GM18505 (cell line): Measurements from ENCODE around the gene PCDHGB5.
"Not testable (repeated sequence)": the region's sequence is repeated elsewhere in the genome, so short reads cannot be mapped to it uniquely, and the experiment has no call there.

ENCODE experiments used
- ATAC-seq: cut with Tn5 transposase; IDR thresholded peaks from one replicate; pipeline ENCODE4 v1.9.1; 2021; ENCODE audit not compliant: unreplicated experiment
- POLR2A ChIP-seq: IDR thresholded peaks from 4 replicates; pipeline ENCODE4 v1.6.1; 2011; ENCODE audit warnings: borderline replicate concordance; ENCODE audit not compliant: insufficient read depth, insufficient read length; ENCODE audit errors: extremely low read depth

The PCDHGB5 gene

DNA sequence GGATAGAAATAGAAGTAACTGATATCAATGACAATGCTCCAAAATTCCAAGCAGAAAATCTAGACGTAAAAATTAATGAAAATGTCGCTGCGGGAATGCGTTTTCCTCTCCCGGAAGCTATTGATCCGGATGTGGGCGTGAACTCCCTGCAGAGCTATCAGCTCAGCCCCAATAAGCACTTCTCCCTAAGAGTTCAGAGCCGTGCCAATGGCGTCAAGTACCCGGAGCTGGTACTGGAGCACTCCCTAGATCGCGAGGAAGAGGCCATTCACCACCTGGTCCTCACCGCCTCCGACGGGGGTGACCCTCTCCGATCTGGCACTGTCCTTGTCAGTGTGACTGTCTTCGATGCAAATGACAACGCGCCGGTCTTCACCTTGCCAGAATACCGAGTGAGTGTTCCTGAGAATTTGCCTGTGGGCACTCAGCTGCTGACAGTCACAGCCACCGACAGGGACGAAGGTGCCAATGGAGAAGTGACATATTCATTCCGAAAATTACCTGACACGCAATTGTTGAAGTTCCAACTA, 15.9 kb downstream of the PCDHGB5 start:
- TF ChIP-seq POLR2A: no peak
- no peak for ATAC-seq

DNA sequence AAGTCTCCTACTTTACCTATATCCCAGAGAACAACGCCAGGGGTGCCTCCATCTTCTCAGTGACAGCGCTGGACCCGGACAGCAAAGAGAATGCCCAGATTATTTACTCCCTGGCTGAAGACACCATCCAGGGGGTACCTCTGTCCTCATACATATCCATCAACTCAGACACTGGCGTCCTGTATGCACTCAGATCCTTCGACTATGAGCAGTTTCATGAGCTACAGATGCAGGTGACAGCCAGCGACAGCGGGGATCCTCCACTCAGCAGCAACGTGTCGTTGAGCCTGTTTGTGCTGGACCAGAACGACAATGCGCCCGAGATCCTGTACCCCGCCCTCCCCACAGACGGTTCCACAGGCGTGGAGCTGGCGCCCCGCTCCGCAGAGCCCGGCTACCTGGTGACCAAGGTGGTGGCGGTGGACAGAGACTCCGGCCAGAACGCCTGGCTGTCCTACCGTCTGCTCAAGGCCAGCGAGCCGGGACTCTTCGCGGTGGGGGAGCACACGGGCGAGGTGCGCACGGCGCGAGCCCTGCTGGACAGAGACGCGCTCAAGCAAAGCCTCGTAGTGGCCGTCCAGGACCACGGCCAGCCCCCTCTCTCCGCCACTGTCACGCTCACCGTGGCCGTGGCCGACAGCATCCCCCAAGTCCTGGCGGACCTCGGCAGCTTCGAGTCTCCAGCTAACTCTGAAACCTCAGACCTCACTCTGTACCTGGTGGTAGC, 17.0 kb downstream of the PCDHGB5 start:
- not testable (repeated sequence) for ATAC-seq

- not testable (repeated sequence) for ATAC-seq
These were observed 17.5 kb downstream of the PCDHGB5 start for GRCh38 chr5:141415275-141415618.

DNA sequence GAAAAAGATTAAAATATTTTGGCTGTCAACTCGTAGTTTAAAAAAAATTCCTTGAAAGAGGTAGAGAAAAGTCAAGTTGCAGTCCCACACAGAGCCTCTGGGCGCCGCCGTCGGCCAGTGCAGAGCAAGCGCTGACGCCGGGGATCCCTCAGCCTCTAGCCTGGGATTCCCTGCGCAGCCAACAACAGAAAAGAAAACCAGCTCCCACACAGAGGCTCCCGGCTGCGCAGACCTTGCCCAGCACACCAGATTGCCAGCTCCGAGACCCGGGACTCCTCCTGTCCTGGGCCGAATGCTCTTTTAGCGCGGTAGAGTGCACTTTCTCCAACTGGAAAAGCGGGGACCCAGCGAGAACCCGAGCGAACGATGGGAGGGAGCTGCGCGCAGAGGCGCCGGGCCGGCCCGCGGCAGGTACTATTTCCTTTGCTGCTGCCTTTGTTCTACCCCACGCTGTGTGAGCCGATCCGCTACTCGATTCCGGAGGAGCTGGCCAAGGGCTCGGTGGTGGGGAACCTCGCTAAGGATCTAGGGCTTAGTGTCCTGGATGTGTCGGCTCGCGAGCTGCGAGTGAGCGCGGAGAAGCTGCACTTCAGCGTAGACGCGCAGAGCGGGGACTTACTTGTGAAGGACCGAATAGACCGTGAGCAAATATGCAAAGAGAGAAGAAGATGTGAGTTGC, 19.9 kb downstream of the PCDHGB5 start, which contains the start of gene PCDHGB7:
Gene PCDHGB7 (plus strand): TSS at position 184 of the 679 bp plus-strand sequence. CDS start 183 bp downstream, at position 367.
- peak; percentile 65 for ATAC-seq

DNA sequence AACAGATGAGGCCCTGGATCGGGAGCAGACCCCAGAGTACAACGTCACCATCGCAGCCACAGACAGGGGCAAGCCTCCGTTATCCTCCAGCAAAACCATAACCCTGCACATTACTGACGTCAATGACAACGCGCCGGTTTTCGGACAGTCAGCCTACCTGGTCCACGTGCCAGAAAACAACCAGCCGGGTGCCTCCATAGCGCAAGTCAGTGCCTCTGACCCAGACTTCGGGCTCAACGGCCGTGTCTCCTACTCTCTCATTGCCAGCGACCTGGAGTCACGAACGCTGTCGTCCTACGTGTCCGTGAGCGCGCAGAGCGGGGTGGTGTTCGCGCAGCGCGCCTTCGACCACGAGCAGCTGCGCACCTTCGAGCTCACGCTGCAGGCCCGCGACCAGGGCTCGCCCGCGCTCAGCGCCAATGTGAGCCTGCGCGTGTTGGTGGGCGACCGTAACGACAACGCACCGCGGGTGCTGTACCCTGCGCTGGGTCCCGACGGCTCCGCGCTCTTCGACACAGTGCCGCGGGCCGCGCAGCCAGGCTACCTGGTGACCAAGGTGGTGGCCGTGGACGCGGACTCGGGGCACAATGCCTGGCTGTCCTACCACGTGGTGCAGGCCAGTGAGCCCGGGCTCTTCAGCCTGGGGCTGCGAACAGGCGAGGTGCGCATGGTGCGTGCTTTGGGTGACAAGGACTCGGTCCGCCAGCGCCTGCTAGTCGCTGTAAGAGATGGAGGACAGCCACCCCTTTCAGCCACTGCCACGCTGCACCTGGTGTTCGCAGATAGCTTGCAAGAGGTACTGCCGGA, 21.5 kb downstream of the PCDHGB5 start:
- no peak for ATAC-seq
- no peak for TF ChIP-seq POLR2A

GRCh38 chr5:141420855-141421488, 23.2 kb downstream of the PCDHGB5 start, which contains the start of gene PCDHGA11:
TSS of gene PCDHGA11 (plus strand) at chr5:141421051. CDS start at chr5:141421228, 177 bp downstream.
- TF ChIP-seq POLR2A: no peak
- ATAC-seq: peak; percentile 47

- ATAC-seq: no peak
- TF ChIP-seq POLR2A: no peak
These were observed 23.7 kb downstream of the PCDHGB5 start for GRCh38 chr5:141421489-141421855.

GRCh38 chr5:141422742-141423291, 25.1 kb downstream of the PCDHGB5 start:
- ATAC-seq: no peak
- TF ChIP-seq POLR2A: no peak

GRCh38 chr5:141427783-141428426, 30.2 kb downstream of the PCDHGB5 start:
- no peak for ATAC-seq
- TF ChIP-seq POLR2A: no peak

GRCh38 chr5:141430332-141431113, 32.8 kb downstream of the PCDHGB5 start, which contains the start of gene PCDHGA12:
TSS of gene PCDHGA12 (plus strand) at chr5:141430507. CDS start at chr5:141430760, 253 bp downstream.
- no peak for TF ChIP-seq POLR2A
- ATAC-seq: peak; percentile 92

DNA sequence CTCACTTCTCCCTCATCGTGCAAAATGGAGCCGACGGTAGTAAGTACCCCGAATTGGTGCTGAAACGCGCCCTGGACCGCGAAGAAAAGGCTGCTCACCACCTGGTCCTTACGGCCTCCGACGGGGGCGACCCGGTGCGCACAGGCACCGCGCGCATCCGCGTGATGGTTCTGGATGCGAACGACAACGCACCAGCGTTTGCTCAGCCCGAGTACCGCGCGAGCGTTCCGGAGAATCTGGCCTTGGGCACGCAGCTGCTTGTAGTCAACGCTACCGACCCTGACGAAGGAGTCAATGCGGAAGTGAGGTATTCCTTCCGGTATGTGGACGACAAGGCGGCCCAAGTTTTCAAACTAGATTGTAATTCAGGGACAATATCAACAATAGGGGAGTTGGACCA, 33.5 kb downstream of the PCDHGB5 start:
- TF ChIP-seq POLR2A: no peak
- ATAC-seq: peak; percentile 46

GRCh38 chr5:141432308-141432707, 34.6 kb downstream of the PCDHGB5 start:
- not testable (repeated sequence) for ATAC-seq

DNA sequence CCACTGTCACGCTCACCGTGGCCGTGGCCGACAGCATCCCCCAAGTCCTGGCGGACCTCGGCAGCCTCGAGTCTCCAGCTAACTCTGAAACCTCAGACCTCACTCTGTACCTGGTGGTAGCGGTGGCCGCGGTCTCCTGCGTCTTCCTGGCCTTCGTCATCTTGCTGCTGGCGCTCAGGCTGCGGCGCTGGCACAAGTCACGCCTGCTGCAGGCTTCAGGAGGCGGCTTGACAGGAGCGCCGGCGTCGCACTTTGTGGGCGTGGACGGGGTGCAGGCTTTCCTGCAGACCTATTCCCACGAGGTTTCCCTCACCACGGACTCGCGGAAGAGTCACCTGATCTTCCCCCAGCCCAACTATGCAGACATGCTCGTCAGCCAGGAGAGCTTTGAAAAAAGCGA, 35.0 kb downstream of the PCDHGB5 start:
- not testable (repeated sequence) for ATAC-seq
